IMR-90 (cell line): ENCODE measurements around the gene RASSF8. TPM values are rescaled to one million over a fixed set of nuclear protein-coding genes. Genes with fewer than 3 reads are reported as not detected.

ENCODE experiments used
- ATAC-seq: fragments of 200-7000 bp; cut with Tn5 transposase; 2 replicates; pipeline ENCODE4 v1.9.1; 2020; ENCODE audit warnings: low read depth, mild to moderate bottlenecking, moderate library complexity
- BruUV-seq: library from RNA; stranded (reverse); fragments of 400-500 nt; replicated peaks from 2 replicates; lab custom pipeline; 2021; lab: Mats Ljungman, UMichigan
- CTCF ChIA-PET: fragments of 300-600 bp; formaldehyde crosslinking; extraction: SDS; loops from one replicate; lab custom pipeline; 2021; ENCODE audit warnings: antibody characterized with exemption; lab: Yijun Ruan, JAX
- POLR2A ChIA-PET: fragments of 300-600 bp; sonication (Branson Sonifier 250); formaldehyde crosslinking; loops from one replicate; lab custom pipeline; 2022; ENCODE audit warnings: antibody characterized with exemption; ENCODE audit not compliant: unreplicated experiment; lab: Charles Lee
- DNase-seq: peaks from one replicate; pipeline ENCODE4 v3.0.0; 2013
- H2AFZ ChIP-seq: replicated peaks from 2 replicates; pipeline ENCODE3; 2013; ENCODE audit warnings: low read length, mild to moderate bottlenecking; ENCODE audit not compliant: poor library complexity
- H2AK5ac ChIP-seq: 2 replicates; pipeline ENCODE4 v1.6.1; 2013; ENCODE audit warnings: low read depth, low read length, inconsistent platforms
- H2AK9ac ChIP-seq: replicated peaks from 2 replicates; pipeline ENCODE3; 2013; ENCODE audit warnings: mild to moderate bottlenecking, low read depth, low read length, moderate library complexity; ENCODE audit not compliant: poor library complexity
- H2BK120ac ChIP-seq: 2 replicates; pipeline ENCODE4 v1.6.1; 2013; ENCODE audit warnings: low read depth, low read length, inconsistent platforms
- H2BK15ac ChIP-seq: 3 replicates; pipeline ENCODE4 v1.6.1; 2013; ENCODE audit warnings: low read depth, low read length, inconsistent platforms
- H2BK20ac ChIP-seq: 2 replicates; pipeline ENCODE4 v1.6.1; 2013; ENCODE audit warnings: low read depth, mild to moderate bottlenecking, inconsistent platforms, low read length, moderate library complexity
- H2BK5ac ChIP-seq: 2 replicates; pipeline ENCODE4 v1.6.1; 2013; ENCODE audit warnings: mild to moderate bottlenecking, low read depth, low read length, inconsistent platforms; ENCODE audit not compliant: poor library complexity, severe bottlenecking
- H3K14ac ChIP-seq: replicated peaks from 2 replicates; pipeline ENCODE4 v1.6.1; 2013; ENCODE audit warnings: low read depth, low read length, inconsistent platforms
- H3K18ac ChIP-seq: 2 replicates; pipeline ENCODE4 v1.6.1; 2013; ENCODE audit warnings: low read depth, low read length, control low read depth
- H3K23ac ChIP-seq: 2 replicates; pipeline ENCODE4 v1.6.1; 2013; ENCODE audit warnings: low read depth, low read length, inconsistent platforms
- H3K27ac ChIP-seq: 2 replicates; pipeline ENCODE4 v1.5.1; 2013; ENCODE audit warnings: mild to moderate bottlenecking, control low read depth, low read length; ENCODE audit not compliant: insufficient read depth
- H3K27me3 ChIP-seq: 2 replicates; pipeline ENCODE4 v1.6.1; 2013; ENCODE audit warnings: low read length; ENCODE audit not compliant: control insufficient read depth, insufficient read depth
- H3K36me3 ChIP-seq: 2 replicates; pipeline ENCODE4 v1.6.1; 2013; ENCODE audit warnings: low read length, mixed read lengths; ENCODE audit not compliant: control insufficient read depth, insufficient read depth
- H3K4ac ChIP-seq: 2 replicates; pipeline ENCODE4 v1.6.1; 2013; ENCODE audit warnings: low read depth, low read length, inconsistent platforms
- H3K4me1 ChIP-seq: 2 replicates; pipeline ENCODE4 v1.6.1; 2013; ENCODE audit warnings: low read length, mixed read lengths; ENCODE audit not compliant: control insufficient read depth, insufficient read depth
- H3K4me2 ChIP-seq: 2 replicates; pipeline ENCODE4 v1.6.1; 2013; ENCODE audit warnings: low read depth, mild to moderate bottlenecking, control low read depth, low read length, moderate library complexity
- H3K4me3 ChIP-seq: 2 replicates; pipeline ENCODE4 v1.5.1; 2013; ENCODE audit warnings: low read depth, mild to moderate bottlenecking, control low read depth, low read length, moderate library complexity; ENCODE audit not compliant: insufficient read depth
- H3K56ac ChIP-seq: 2 replicates; pipeline ENCODE4 v1.6.1; 2013; ENCODE audit warnings: low read length, inconsistent platforms; ENCODE audit not compliant: insufficient read depth; ENCODE audit errors: extremely low read depth
- H3K79me1 ChIP-seq, 2 experiments: 2 replicates each; pipeline ENCODE4 v1.6.1; 2013; ENCODE audit warnings: low read length in 2 of 2, inconsistent platforms in 1 of 2, low read depth in 1 of 2
- H3K9ac ChIP-seq: 2 replicates; pipeline ENCODE4 v1.6.1; 2013; ENCODE audit warnings: low read depth, low read length, control low read depth
- H3K9me1 ChIP-seq: 2 replicates; pipeline ENCODE4 v1.6.1; 2013; ENCODE audit warnings: low read length, inconsistent platforms; ENCODE audit not compliant: insufficient read depth
- H3K9me3 ChIP-seq: 2 replicates; pipeline ENCODE4 v1.6.1; 2013; ENCODE audit warnings: low read length; ENCODE audit not compliant: control insufficient read depth, insufficient read depth
- H4K20me1 ChIP-seq: 2 replicates; pipeline ENCODE4 v1.6.1; 2013; ENCODE audit warnings: low read length, inconsistent platforms; ENCODE audit not compliant: insufficient read depth
- H4K5ac ChIP-seq: 2 replicates; pipeline ENCODE4 v1.6.1; 2013; ENCODE audit warnings: mild to moderate bottlenecking, low read depth, low read length, control low read depth
- H4K8ac ChIP-seq, 2 experiments: 2 replicates each; pipeline ENCODE4 v1.6.1; 2013; ENCODE audit warnings: low read depth in 2 of 2, low read length in 2 of 2, control low read depth in 1 of 2, inconsistent platforms in 1 of 2
- H4K91ac ChIP-seq: 2 replicates; pipeline ENCODE4 v1.6.1; 2013; ENCODE audit warnings: low read depth, low read length, inconsistent platforms; ENCODE audit not compliant: insufficient read depth
- BHLHE40 ChIP-seq: fragments of 150-350 bp; IDR thresholded peaks from 2 replicates; pipeline ENCODE4 v1.6.1; 2016; ENCODE audit warnings: mild to moderate bottlenecking, low read depth, low read length
- CEBPB ChIP-seq: IDR thresholded peaks from 2 replicates; pipeline ENCODE4 v1.6.1; 2012; ENCODE audit warnings: low read depth, low read length, improper control_type of control experiment
- CHD1 ChIP-seq: IDR thresholded peaks from 2 replicates; pipeline ENCODE4 v1.6.1; 2012; ENCODE audit warnings: low read depth, low read length, improper control_type of control experiment
- CTCF ChIP-seq: conservative IDR thresholded peaks from 2 replicates; pipeline ENCODE4 v1.5.1; 2012; ENCODE audit warnings: mild to moderate bottlenecking, low read depth, low read length, improper control_type of control experiment
- ELK1 ChIP-seq: fragments of 150-350 bp; IDR thresholded peaks from 2 replicates; pipeline ENCODE4 v1.6.1; 2016; ENCODE audit warnings: low read depth, mild to moderate bottlenecking, low read length, moderate library complexity, borderline replicate concordance
- FOS ChIP-seq: fragments of 150-350 bp; IDR thresholded peaks from 2 replicates; pipeline ENCODE4 v1.6.1; 2016; ENCODE audit warnings: low read depth, low read length
- MAFK ChIP-seq: IDR thresholded peaks from 2 replicates; pipeline ENCODE4 v1.6.1; 2012; ENCODE audit warnings: low read depth, low read length, improper control_type of control experiment
- MAZ ChIP-seq: IDR thresholded peaks from 2 replicates; pipeline ENCODE4 v1.6.1; 2012; ENCODE audit warnings: low read depth, mild to moderate bottlenecking, low read length, improper control_type of control experiment, moderate library complexity, borderline replicate concordance
- MXI1 ChIP-seq: IDR thresholded peaks from 2 replicates; pipeline ENCODE4 v1.6.1; 2012; ENCODE audit warnings: low read depth, mild to moderate bottlenecking, low read length, moderate library complexity, borderline replicate concordance
- NFE2L2 ChIP-seq: fragments of 150-350 bp; IDR thresholded peaks from 2 replicates; pipeline ENCODE4 v1.6.1; 2016; ENCODE audit warnings: low read depth, mild to moderate bottlenecking, low read length
- POLR2A ChIP-seq: IDR thresholded peaks from 2 replicates; pipeline ENCODE4 v1.6.1; 2012; ENCODE audit warnings: mild to moderate bottlenecking, low read depth, low read length
- RAD21 ChIP-seq: IDR thresholded peaks from 2 replicates; pipeline ENCODE4 v1.6.1; 2012; ENCODE audit warnings: low read length, improper control_type of control experiment
- RCOR1 ChIP-seq: IDR thresholded peaks from 2 replicates; pipeline ENCODE4 v1.6.1; 2012; ENCODE audit warnings: mild to moderate bottlenecking, low read length, improper control_type of control experiment; ENCODE audit not compliant: insufficient replicate concordance
- RFX5 ChIP-seq: IDR thresholded peaks from 2 replicates; pipeline ENCODE4 v1.8.0; 2012; ENCODE audit warnings: low read depth, mild to moderate bottlenecking, low read length, moderate library complexity
- SMC3 ChIP-seq: fragments of 150-350 bp; IDR thresholded peaks from 2 replicates; pipeline ENCODE4 v1.6.1; 2016; ENCODE audit warnings: low read depth, mild to moderate bottlenecking, antibody characterized with exemption, low read length, moderate library complexity
- WGBS, 2 experiments: methylation state at CpG; one replicate each; pipeline versions ENCODE4 v1.1.5 to v1.1.7; 2013; ENCODE audit warnings: missing lambda C conversion rate in 2 of 2; ENCODE audit not compliant: insufficient read length in 1 of 2; ENCODE audit errors: extremely low coverage in 2 of 2; 5-methylcytosine and 5-hydroxymethylcytosine counted together
- dilution Hi-C: fragments of 300-500 bp; cut with HindIII; formaldehyde crosslinking; loops from one replicate; pipeline ENCODE4 v1.14.3; 2018; ENCODE audit warnings: low sequenced_read_pairs; ENCODE audit not compliant: unreplicated experiment
- in situ Hi-C: fragments of 300-500 bp; cut with MboI; formaldehyde crosslinking; loops from 3 replicates; pipeline ENCODE4 v1.14.3; 2019; ENCODE audit warnings: low sequenced_read_pairs, inconsistent platforms, mixed read lengths
- intact Hi-C: fragments of 100-400 bp; cut with micrococcal nuclease; formaldehyde crosslinking; loops from 2 replicates; pipeline ENCODE4 v1.10.0; 2022
- polyA plus RNA-seq, 3 experiments: library from polyadenylated mRNA; depleted of rRNA; stranded (reverse); fragments of >200 nt; gene quantifications; 2 replicates each; pipeline ENCODE4 v1.2.3, GENCODE V29; 2012; ENCODE audit warnings: low replicate concordance in 1 of 3
- total RNA-seq: library from RNA; depleted of rRNA; stranded (reverse); fragments of >200 nt; gene quantifications from 2 replicates; pipeline ENCODE4 v1.2.3, GENCODE V29; 2012
- TF ChIP-seq, protein P1 (sequence below): fragments of 150-350 bp; IDR thresholded peaks from 2 replicates; pipeline ENCODE4 v1.6.1; 2017; ENCODE audit warnings: mild to moderate bottlenecking, antibody characterized with exemption, low read length, low read depth

The RASSF8 gene
- total and polyA plus RNA-seq, 2 of the 4 experiments (the other 2 are of a cell fraction) = 10.8 to 50.5 TPM

GRCh38 chr12:26096036-26096435 is 137.6 kb downstream of the RASSF8 start:
- ChIA-PET CTCF (interaction anchor here (1.5 kb wide), 1 partner anchor 518 kb away, joined by 5 read pairs; no protein-coding TSS in a partner anchor), POLR2A (no interaction called here)
- Histone ChIP-seq H3K9me1 (peaks cover 3% of the 10 kb centered on the region), H2AK5ac (no peak overlapping the region), H3K18ac (no peak overlapping the region), H3K36me3 (no peaks in the 10 kb centered on the region), H3K23ac (no peak overlapping the region), H2BK5ac (no peak overlapping the region), H3K4me2 (no peak overlapping the region), H3K4ac (no peak overlapping the region), H2BK120ac (no peak overlapping the region), H3K4me3 (no peak overlapping the region), H2AK9ac (no peak overlapping the region), H2BK20ac (no peak overlapping the region), H3K9ac (no peak overlapping the region), H4K20me1 (no peaks in the 10 kb centered on the region), H3K79me1 (no peaks in the 10 kb centered on the region), H3K4me1 (peaks cover 3% of the 10 kb centered on the region; the same call in 1 of the 2 replicates), H3K14ac (no peak overlapping the region), H4K91ac (no peak overlapping the region), H2AFZ (no peak overlapping the region), H3K56ac (no peak overlapping the region), H4K5ac (no peak overlapping the region), H4K8ac (no peak overlapping the region), H3K27me3 (no peaks in the 10 kb centered on the region), H3K27ac (no peak overlapping the region), H3K9me3 (no peaks in the 10 kb centered on the region), H2BK15ac (no peak overlapping the region)
- DNase-seq (no peak), ATAC-seq (no peak)
- in situ Hi-C loops = no loop called here
- BruUV-seq = no TSS peak
- dilution Hi-C loops = no loop called here
- TF ChIP-seq POLR2A (no peak), FOS (no peak), MAZ (no peak), RCOR1 (no peak), CEBPB (no peak), CHD1 (no peak), RFX5 (no peak), NFE2L2 (no peak), MXI1 (no peak), BHLHE40 (no peak), SMC3 (no peak), MAFK (no peak), ELK1 (no peak), RAD21 (no peak), CTCF (no peak)
- TF ChIP-seq, protein P1, sequence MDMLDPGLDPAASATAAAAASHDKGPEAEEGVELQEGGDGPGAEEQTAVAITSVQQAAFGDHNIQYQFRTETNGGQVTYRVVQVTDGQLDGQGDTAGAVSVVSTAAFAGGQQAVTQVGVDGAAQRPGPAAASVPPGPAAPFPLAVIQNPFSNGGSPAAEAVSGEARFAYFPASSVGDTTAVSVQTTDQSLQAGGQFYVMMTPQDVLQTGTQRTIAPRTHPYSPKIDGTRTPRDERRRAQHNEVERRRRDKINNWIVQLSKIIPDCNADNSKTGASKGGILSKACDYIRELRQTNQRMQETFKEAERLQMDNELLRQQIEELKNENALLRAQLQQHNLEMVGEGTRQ = no peak
- intact Hi-C loops = loop anchor here (5.0 to 10.0 kb wide), 2 partner anchors 606 to 789 kb away; no protein-coding TSS in a partner anchor
- no CpG with 5 or more reads among the region's 2 CpGs for WGBS, 2 experiments
